Esophagus squamous epithelium (tissue), 5 donors: ENCODE results near the gene PCDH9. TPM values are rescaled to one million over a fixed set of nuclear protein-coding genes. Genes with fewer than 3 reads are reported as not detected.

Experiments used
- DNase-seq: peaks from one replicate; lab custom pipeline; 2025; lab: John Stamatoyannopoulos, UW
- H3K27ac ChIP-seq, 4 donors: fragments of 200-600 bp; sonication (generic); one replicate each; pipeline ENCODE4 v1.5.1; 2016 to 2019; ENCODE audit warnings: mild to moderate bottlenecking in 1 of 4
- H3K27me3 ChIP-seq, 4 donors: fragments of 200-600 bp; sonication (generic); 1 replicate in 3 of 4; 2 replicates in 1 of 4; pipeline versions ENCODE4 v1.5.1 to v1.6.0; 2017 to 2021; ENCODE audit warnings: antibody characterized with exemption in 1 of 4
- H3K36me3 ChIP-seq, 3 donors: fragments of 200-600 bp; sonication (generic); one replicate each; pipeline ENCODE4 v1.5.1; 2016 to 2019
- H3K4me1 ChIP-seq, 3 donors: fragments of 200-600 bp; sonication (generic); one replicate each; pipeline ENCODE4 v1.5.1; 2017 to 2019
- H3K4me3 ChIP-seq, 4 donors: fragments of 200-600 bp; sonication (generic); 1 replicate in 3 of 4; 2 replicates in 1 of 4; pipeline ENCODE4 v1.5.1; 2016 to 2019; ENCODE audit warnings: mild to moderate bottlenecking in 2 of 4, moderate library complexity in 1 of 4
- H3K9me3 ChIP-seq, 3 donors: fragments of 200-600 bp; sonication (generic); one replicate each; pipeline ENCODE4 v1.5.1; 2016 to 2019
- CTCF ChIP-seq, 6 experiments: fragments of 450-650 bp in 4 of 6; fragments of 200-600 bp in 2 of 6; sonication (generic) in 2 of 6; IDR thresholded peaks; one replicate each; pipeline ENCODE4 v1.5.1; 2016 to 2019; ENCODE audit warnings: antibody characterized with exemption in 6 of 6, mild to moderate bottlenecking in 4 of 6, moderate library complexity in 4 of 6
- POLR2A ChIP-seq, 4 donors: fragments of 450-650 bp; IDR thresholded peaks; one replicate each; pipeline ENCODE4 v1.6.1; 2017; ENCODE audit warnings: antibody characterized with exemption in 4 of 4, mild to moderate bottlenecking in 4 of 4, moderate library complexity in 3 of 4
- WGBS, 2 donors: methylation state at CpG; one replicate each; pipeline ENCODE4 v1.1.5; 2018; 5-methylcytosine and 5-hydroxymethylcytosine counted together
- intact Hi-C: fragments of 100-400 bp; cut with DNase I; formaldehyde crosslinking; loops from one replicate; pipeline ENCODE4 v1.15.0; 2022
- total RNA-seq, 4 donors: library from RNA; depleted of rRNA; stranded (reverse); fragments of >200 nt; gene quantifications; one replicate each; pipeline ENCODE4 v1.1.0, GENCODE V29; 2016
- donor health status: DM: yes; HTN: yes; CAD: no.

The PCDH9 gene
- total RNA-seq, 4 donors from 2014 or later: 0.04 to 1.9 (median 0.45) TPM

DNA sequence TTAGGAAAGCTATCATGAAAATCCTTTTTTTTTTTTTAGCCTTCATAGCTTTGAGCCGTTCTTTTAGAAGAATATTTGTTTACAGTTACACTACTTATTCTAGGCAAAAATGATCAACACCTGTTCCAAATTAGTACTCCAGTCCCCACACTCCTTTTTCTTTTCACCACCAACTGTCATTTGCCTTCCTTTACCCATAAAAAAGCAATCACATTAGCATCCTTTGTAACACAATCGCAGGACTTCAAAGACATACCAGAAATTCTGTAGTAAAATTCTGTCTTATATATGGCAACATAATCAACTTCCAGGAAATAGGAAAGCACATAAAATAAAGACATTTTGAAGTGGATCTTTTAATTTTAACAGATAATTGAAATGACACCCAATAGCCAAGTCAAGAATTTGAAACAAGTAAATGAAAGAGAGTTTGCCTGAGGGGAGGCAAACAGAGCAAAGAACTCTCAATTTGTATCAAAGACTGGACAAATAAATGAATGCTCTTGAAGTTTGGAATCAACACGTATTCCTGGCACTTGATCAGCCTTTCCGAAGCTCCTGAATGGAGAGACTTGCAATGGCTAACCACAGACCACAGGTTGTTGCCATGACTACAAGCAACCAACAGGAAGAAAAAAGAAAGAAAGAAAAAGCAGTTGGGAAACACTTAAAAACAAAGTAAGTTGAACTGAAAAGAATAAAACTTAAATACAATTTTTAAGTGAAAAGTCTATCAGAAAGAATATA lies 206.8 kb downstream of the PCDH9 start:
- Histone ChIP-seq H3K27me3 (no peaks in the 10 kb centered on the region), H3K4me3 (no peak overlapping the region), H3K4me1 (no peaks in the 10 kb centered on the region), H3K27ac (no peak overlapping the region), H3K36me3 (no peaks in the 10 kb centered on the region), H3K9me3 (no peaks in the 10 kb centered on the region)
- 12 to 19% methylated on average over 4 of the region's 4 CpGs for WGBS, 2 donors
- DNase-seq: no peak
- TF ChIP-seq CTCF (IDR thresholded peaks at IDR 0.05) (no peak), POLR2A (IDR thresholded peaks at IDR 0.05) (no peak)
- intact Hi-C loops: no loop called here

GRCh38 chr13:67018775-67019174 lies 211.4 kb downstream of the PCDH9 start:
- no peak overlapping the region for H3K27ac ChIP-seq
- TF ChIP-seq CTCF (IDR thresholded peaks at IDR 0.05) (no peak), POLR2A (IDR thresholded peaks at IDR 0.05) (no peak)
- intact Hi-C loops: no loop called here
- no peak overlapping the region for H3K4me3 ChIP-seq
- DNase-seq: no peak
- no peaks in the 10 kb centered on the region for H3K4me1 ChIP-seq
- no peaks in the 10 kb centered on the region for H3K9me3 ChIP-seq
- no peaks in the 10 kb centered on the region for H3K36me3 ChIP-seq
- no peaks in the 10 kb centered on the region for H3K27me3 ChIP-seq
- WGBS, 2 donors: 80 to 87% methylated on average over 3 of the region's 3 CpGs

DNA sequence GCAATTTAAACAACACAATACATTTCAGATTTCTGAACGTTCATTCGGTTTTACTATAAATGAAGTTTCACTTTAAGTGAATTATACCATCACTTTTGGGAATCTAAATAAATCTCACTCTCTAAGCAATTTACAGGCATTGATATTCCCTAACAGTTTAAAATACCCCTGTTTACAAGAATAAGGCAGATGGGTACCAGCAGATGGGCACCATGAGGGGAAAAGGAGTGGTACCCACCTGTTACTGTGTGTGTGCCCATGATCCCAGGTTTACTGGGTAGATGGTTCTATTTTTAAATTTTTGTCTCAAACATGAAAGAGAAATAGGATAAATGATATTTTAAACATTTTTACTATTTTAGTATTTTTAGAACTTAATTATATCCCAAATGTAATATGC lies 212.9 kb downstream of the PCDH9 start:
- Histone ChIP-seq H3K4me3 (no peak overlapping the region), H3K27me3 (no peaks in the 10 kb centered on the region), H3K4me1 (no peaks in the 10 kb centered on the region), H3K36me3 (no peaks in the 10 kb centered on the region), H3K27ac (no peak overlapping the region), H3K9me3 (no peaks in the 10 kb centered on the region)
- no peak for TF ChIP-seq CTCF (IDR thresholded peaks at IDR 0.05)
- TF ChIP-seq POLR2A (IDR thresholded peaks at IDR 0.05): no peak
- no peak for DNase-seq
- intact Hi-C loops: no loop called here
- WGBS, 2 donors: 84 to 88% methylated on average over 2 of the region's 2 CpGs

GRCh38 chr13:67015976-67016600 lies 214.0 kb downstream of the PCDH9 start:
- Histone ChIP-seq H3K9me3 (no peaks in the 10 kb centered on the region), H3K4me3 (no peak overlapping the region), H3K27ac (no peak overlapping the region), H3K27me3 (no peaks in the 10 kb centered on the region), H3K4me1 (no peaks in the 10 kb centered on the region), H3K36me3 (no peaks in the 10 kb centered on the region)
- intact Hi-C loops: no loop called here
- TF ChIP-seq POLR2A (IDR thresholded peaks at IDR 0.05) (no peak), CTCF (IDR thresholded peaks at IDR 0.05) (no peak)
- no peak for DNase-seq
- WGBS, 2 donors: 82 to 88% methylated on average over 2 of the region's 2 CpGs

DNA sequence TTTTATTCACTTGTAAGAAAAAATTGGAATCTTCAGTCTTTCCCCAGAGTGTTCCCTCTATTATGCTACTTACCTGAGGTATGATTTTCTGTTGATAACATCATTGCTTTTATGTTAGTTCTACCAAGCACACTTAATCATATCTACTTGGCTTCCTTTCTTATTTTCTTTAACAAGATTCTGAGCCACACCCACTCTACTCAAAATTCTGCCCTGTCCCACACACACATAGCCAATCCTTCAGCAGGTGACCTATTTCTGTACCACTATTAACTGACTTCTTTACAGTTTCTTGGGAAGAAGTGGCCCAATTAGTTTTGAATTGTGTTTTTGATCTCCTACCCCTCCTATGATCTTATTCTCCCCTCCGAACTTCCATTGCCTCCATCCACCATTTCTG lies 215.7 kb downstream of the PCDH9 start:
- Histone ChIP-seq H3K27ac (no peak overlapping the region), H3K4me3 (no peak overlapping the region), H3K36me3 (no peaks in the 10 kb centered on the region), H3K27me3 (no peaks in the 10 kb centered on the region), H3K9me3 (no peaks in the 10 kb centered on the region), H3K4me1 (no peaks in the 10 kb centered on the region)
- DNase-seq: no peak
- TF ChIP-seq POLR2A (IDR thresholded peaks at IDR 0.05) (no peak), CTCF (IDR thresholded peaks at IDR 0.05) (no peak)
- intact Hi-C loops: no loop called here
- WGBS, 2 donors: 86 to 88% methylated on average over 1 of the region's 1 CpG
